Esophagus (tissue), 2 donors: ENCODE results near the gene GMPR2. TPM values are rescaled to one million over a fixed set of nuclear protein-coding genes. Genes with fewer than 3 reads are reported as not detected.
A peak's percentile ranks its signal among the peaks of the same experiment; 100 is the strongest.

Experiments
- H3K27ac ChIP-seq, 2 donors: one replicate each; pipeline ENCODE4 v1.5.1; 2013; ENCODE audit warnings: low read depth in 2 of 2, mild to moderate bottlenecking in 2 of 2, inconsistent platforms in 1 of 2, low read length in 1 of 2, moderate library complexity in 1 of 2
- H3K27me3 ChIP-seq, 2 donors: one replicate each; pipeline ENCODE4 v1.6.1; 2013; ENCODE audit warnings: low read length in 2 of 2, control low read depth in 1 of 2, mild to moderate bottlenecking in 1 of 2; ENCODE audit not compliant: insufficient read depth in 2 of 2, control insufficient read depth in 1 of 2
- H3K36me3 ChIP-seq, 2 donors: one replicate each; pipeline ENCODE4 v1.6.1; 2013; ENCODE audit warnings: low read length in 1 of 2; ENCODE audit not compliant: control insufficient read depth in 2 of 2, insufficient read depth in 2 of 2
- H3K4me1 ChIP-seq, 2 donors: one replicate each; pipeline ENCODE4 v1.6.1; 2013; ENCODE audit warnings: low read length in 1 of 2; ENCODE audit not compliant: control insufficient read depth in 2 of 2, insufficient read depth in 2 of 2
- H3K4me3 ChIP-seq, 2 donors: one replicate each; pipeline ENCODE4 v1.5.1; 2013; ENCODE audit warnings: low read length in 2 of 2, mild to moderate bottlenecking in 2 of 2, low read depth in 1 of 2, moderate library complexity in 1 of 2
- H3K9me3 ChIP-seq, 2 donors: one replicate each; pipeline ENCODE4 v1.6.1; 2013; ENCODE audit warnings: mild to moderate bottlenecking in 2 of 2, low read depth in 1 of 2, low read length in 1 of 2, moderate library complexity in 1 of 2; ENCODE audit not compliant: control insufficient read depth in 2 of 2, insufficient read depth in 1 of 2
- WGBS, 2 donors: extraction: QIAGEN DNeasy Blood & Tissue Kit; methylation state at CpG; one replicate each; pipeline ENCODE4 v1.1.7; 2013; 5-methylcytosine and 5-hydroxymethylcytosine counted together
- polyA plus RNA-seq, 2 donors: library from polyadenylated mRNA; stranded (reverse); fragments of 200-250 nt; gene quantifications; one replicate each; pipeline ENCODE4 v1.2.3, GENCODE V29; 2013
- donor health status: healthy with polysubstance abuse.
- donor health status: Bipolar disorder and iron deficiency.

Gene GMPR2
- polyA plus RNA-seq, 2 donors: 24.5 to 35.0 TPM

GRCh38 chr14:24249230-24250021, 16.7 kb downstream of the GMPR2 start:
- Histone ChIP-seq H3K36me3 (peaks cover 3 to 31% of the 10 kb centered on the region in 2 donors), H3K9me3 (no peaks in the 10 kb centered on the region), H3K4me3 (no peak overlapping the region), H3K4me1 (peaks cover 0 to 4% of the 10 kb centered on the region in 2 donors), H3K27me3 (no peaks in the 10 kb centered on the region), H3K27ac (no peak overlapping the region)
- 72 to 76% methylated on average over 13 of the region's 13 CpGs for WGBS, 2 donors

DNA sequence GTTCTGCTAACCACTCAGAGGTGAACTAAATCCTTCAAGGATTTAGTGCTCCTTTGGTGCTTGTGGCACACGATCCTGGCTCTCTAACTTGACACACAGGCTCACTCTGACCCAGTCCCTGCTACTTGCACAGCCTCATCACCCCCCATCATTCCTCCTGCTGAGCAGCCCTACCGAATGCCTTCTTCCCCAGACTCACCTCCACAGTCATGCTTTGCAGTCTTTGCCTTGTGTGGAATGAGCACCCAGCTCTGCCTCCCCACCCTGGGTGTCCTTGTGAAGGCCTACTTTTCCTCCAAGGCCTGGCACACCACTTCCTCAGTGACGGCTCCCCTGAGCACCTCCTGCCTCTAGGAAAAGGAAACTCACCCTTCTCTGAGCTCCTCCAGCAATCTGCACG, 17.6 kb downstream of the GMPR2 start:
- no peak overlapping the region for H3K4me3 ChIP-seq
- H3K4me1 ChIP-seq: peaks cover 0 to 4% of the 10 kb centered on the region in 2 donors
- no peaks in the 10 kb centered on the region for H3K27me3 ChIP-seq
- H3K27ac ChIP-seq: peak overlapping the region in 1 of 2 donors; percentile 33
- peaks cover 7 to 40% of the 10 kb centered on the region in 2 donors for H3K36me3 ChIP-seq
- WGBS, 2 donors: 61 to 72% methylated on average over 4 of the region's 4 CpGs
- H3K9me3 ChIP-seq: no peaks in the 10 kb centered on the region

GRCh38 chr14:24251880-24252288, 19.2 kb downstream of the GMPR2 start:
- H3K36me3 ChIP-seq: peaks cover 7 to 53% of the 10 kb centered on the region in 2 donors
- no peaks in the 10 kb centered on the region for H3K9me3 ChIP-seq
- no peak overlapping the region for H3K4me3 ChIP-seq
- H3K4me1 ChIP-seq: peaks cover 0 to 4% of the 10 kb centered on the region in 2 donors
- no peaks in the 10 kb centered on the region for H3K27me3 ChIP-seq
- H3K27ac ChIP-seq: peak overlapping the region in 1 of 2 donors; percentile 37
- WGBS, 2 donors: 92 to 94% methylated on average over 1 of the region's 1 CpG

DNA sequence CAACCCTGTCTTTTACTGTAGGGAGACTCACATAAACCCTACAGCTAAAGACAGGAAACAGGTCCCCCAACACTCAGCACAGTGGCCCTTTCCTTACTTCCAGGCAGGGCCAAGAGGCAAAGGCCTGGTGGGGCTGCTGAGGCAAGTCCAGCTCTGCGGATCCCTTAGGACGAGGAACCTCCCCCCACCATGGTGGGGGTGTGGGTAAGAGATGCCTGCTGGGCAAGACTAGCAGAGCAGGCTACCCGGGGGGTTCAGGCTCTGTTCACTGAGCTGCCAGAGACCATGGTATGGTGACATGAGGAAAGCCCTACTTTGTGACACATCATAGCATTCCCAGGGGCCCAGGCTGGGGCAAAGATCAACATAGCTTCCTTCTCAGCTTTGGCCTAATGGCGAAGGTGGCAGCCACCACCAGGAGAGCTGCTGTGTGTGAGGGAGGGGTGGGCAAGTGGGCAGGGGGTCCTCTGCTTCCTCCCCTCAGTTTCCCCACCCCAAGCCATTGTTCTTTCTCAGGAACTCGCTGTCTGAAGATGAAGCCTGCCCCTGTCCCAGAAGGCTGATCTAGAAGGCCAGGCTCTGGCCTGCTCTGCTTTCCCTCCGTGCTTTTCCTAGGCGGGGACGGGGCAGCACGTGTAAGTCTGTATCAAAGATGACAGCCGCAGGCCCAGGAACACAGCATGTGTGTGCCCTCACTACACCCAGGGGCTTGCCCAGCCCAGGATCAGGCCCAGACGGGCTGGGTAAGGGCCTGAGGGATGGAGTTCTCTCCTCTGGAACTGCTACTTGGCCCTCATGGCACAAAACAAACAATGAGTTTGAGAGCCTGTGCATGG, 19.8 kb downstream of the GMPR2 start:
- 70 to 72% methylated on average over 11 of the region's 11 CpGs for WGBS, 2 donors

DNA sequence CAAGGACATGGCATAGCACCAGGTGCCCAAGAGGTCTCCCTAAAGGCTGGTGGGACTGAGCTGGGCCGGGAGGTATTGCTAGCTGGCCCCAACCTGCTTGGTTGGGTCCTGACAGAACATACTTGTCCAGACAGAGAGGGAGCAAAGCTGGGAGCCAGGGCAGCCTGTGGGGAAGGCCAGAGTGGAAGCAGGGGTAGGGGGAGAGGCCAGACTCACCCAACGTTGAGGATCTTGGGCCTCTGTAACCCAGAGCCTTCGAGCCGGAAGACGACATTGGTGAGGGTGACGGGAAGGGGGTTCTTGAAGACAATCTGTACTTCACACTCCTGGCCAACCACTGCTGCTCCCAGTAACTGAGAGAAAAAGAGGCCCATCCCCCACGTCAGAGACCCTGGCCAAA, 21.2 kb downstream of the GMPR2 start:
- WGBS, 2 donors: 80 to 82% methylated on average over 7 of the region's 7 CpGs
- no peaks in the 10 kb centered on the region for H3K9me3 ChIP-seq
- peaks cover 0 to 11% of the 10 kb centered on the region in 2 donors for H3K4me1 ChIP-seq
- no peak overlapping the region for H3K4me3 ChIP-seq
- peaks cover 7 to 62% of the 10 kb centered on the region in 2 donors for H3K36me3 ChIP-seq
- H3K27me3 ChIP-seq: no peaks in the 10 kb centered on the region
- no peak overlapping the region for H3K27ac ChIP-seq

More for the DNA sequence above, 19.8 kb downstream of the GMPR2 start:
- peaks cover 7 to 55% of the 10 kb centered on the region in 2 donors for H3K36me3 ChIP-seq
- H3K27me3 ChIP-seq: no peaks in the 10 kb centered on the region
- no peaks in the 10 kb centered on the region for H3K9me3 ChIP-seq
- peaks cover 0 to 4% of the 10 kb centered on the region in 2 donors for H3K4me1 ChIP-seq
- peak overlapping the region in 1 of 2 donors; percentile 37 for H3K27ac ChIP-seq
- H3K4me3 ChIP-seq: no peak overlapping the region

GRCh38 chr14:24254630-24255392, 22.1 kb downstream of the GMPR2 start:
- Histone ChIP-seq H3K27ac (peak overlapping the region in 1 of 2 donors; percentile 6), H3K36me3 (peaks cover 3 to 61% of the 10 kb centered on the region in 2 donors), H3K4me3 (no peak overlapping the region), H3K9me3 (no peaks in the 10 kb centered on the region), H3K4me1 (peaks cover 2 to 15% of the 10 kb centered on the region in 2 donors), H3K27me3 (no peaks in the 10 kb centered on the region)
- WGBS, 2 donors: 94% methylated on average over 19 of the region's 19 CpGs

GRCh38 chr14:24255438-24255837, 22.7 kb downstream of the GMPR2 start:
- no peaks in the 10 kb centered on the region for H3K9me3 ChIP-seq
- peaks cover 3 to 64% of the 10 kb centered on the region in 2 donors for H3K36me3 ChIP-seq
- no peak overlapping the region for H3K27ac ChIP-seq
- peaks cover 2 to 21% of the 10 kb centered on the region in 2 donors for H3K4me1 ChIP-seq
- no peaks in the 10 kb centered on the region for H3K27me3 ChIP-seq
- H3K4me3 ChIP-seq: no peak overlapping the region
- WGBS, 2 donors: 83 to 89% methylated on average over 8 of the region's 8 CpGs

DNA sequence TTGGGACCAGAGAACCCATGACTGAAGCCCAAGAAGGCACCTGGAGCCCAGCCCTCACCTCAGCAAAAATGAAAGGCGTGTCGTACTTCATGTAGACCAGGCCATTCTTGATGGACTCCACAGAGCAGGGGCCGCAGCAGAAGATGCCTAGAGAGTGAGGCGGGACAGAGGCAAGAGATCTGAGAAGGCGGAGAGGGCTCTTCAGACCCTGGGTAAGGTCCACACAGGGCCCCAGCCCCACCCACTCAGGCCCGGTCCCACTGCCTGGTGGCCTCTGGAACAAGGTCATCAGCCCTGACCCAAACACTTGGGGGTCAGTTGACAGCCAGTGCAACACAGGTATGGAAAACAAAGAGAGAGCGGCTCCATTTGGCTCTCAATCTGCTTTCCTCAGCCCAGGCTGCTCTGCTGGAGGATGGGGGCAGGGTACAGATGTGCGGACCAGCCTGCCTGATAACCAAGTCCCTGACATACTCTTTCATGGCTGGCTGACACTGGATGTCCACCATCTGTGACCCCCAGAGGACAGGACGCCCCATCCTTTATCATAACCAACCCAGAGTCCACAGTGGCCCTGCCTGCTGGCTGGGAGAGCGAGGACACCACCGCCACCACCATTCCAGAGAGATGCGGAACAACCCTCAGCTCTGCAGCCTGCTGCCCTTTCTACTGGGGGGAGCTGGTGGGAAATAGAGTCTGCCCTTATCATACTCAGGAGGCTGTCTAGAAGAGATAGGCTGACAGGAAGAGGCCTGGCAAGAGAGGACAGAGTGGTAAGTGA, 23.4 kb downstream of the GMPR2 start:
- Histone ChIP-seq H3K4me3 (no peak overlapping the region), H3K4me1 (peaks cover 2 to 22% of the 10 kb centered on the region in 2 donors), H3K9me3 (no peaks in the 10 kb centered on the region), H3K27ac (no peak overlapping the region), H3K27me3 (no peaks in the 10 kb centered on the region), H3K36me3 (peaks cover 3 to 68% of the 10 kb centered on the region in 2 donors)
- WGBS, 2 donors: 92 to 96% methylated on average over 12 of the region's 12 CpGs
